GM21381 (cell line): ENCODE measurements around the gene PARVA.

ENCODE experiments used
- ATAC-seq: cut with Tn5 transposase; IDR thresholded peaks from one replicate; pipeline ENCODE4 v1.9.1; 2021; ENCODE audit warnings: mild to moderate bottlenecking, moderate library complexity; ENCODE audit not compliant: unreplicated experiment

The PARVA gene

GRCh38 chr11:12544986-12545775 lies 167.8 kb downstream of the PARVA start:
- ATAC-seq, result no peak

GRCh38 chr11:12546122-12546521 lies 168.8 kb downstream of the PARVA start:
- ATAC-seq, result no peak

GRCh38 chr11:12546660-12547059 lies 169.3 kb downstream of the PARVA start:
- no peak for ATAC-seq

- ATAC-seq, result no peak
These were observed 170.7 kb downstream of the PARVA start for GRCh38 chr11:12547953-12548650.

GRCh38 chr11:12552692-12553091 lies 175.3 kb downstream of the PARVA start:
- ATAC-seq, result no peak

GRCh38 chr11:12554122-12554521 lies 176.8 kb downstream of the PARVA start:
- no peak for ATAC-seq

- ATAC-seq, result no peak
These were observed 178.8 kb downstream of the PARVA start for GRCh38 chr11:12556155-12556554.

GRCh38 chr11:12556788-12557384 lies 179.5 kb downstream of the PARVA start:
- ATAC-seq, result no peak

GRCh38 chr11:12559011-12559410 lies 181.6 kb downstream of the PARVA start:
- no peak for ATAC-seq

GRCh38 chr11:12560362-12560761 lies 183.0 kb downstream of the PARVA start:
- ATAC-seq, result no peak

- ATAC-seq, result no peak
These were observed 183.5 kb downstream of the PARVA start for GRCh38 chr11:12560861-12561260.

GRCh38 chr11:12564012-12564411 lies 186.6 kb downstream of the PARVA start:
- no peak for ATAC-seq

GRCh38 chr11:12565406-12565805 lies 188.0 kb downstream of the PARVA start:
- ATAC-seq, result no peak

- no peak for ATAC-seq
These were observed 190.5 kb downstream of the PARVA start for GRCh38 chr11:12567746-12568460.

GRCh38 chr11:12569499-12570425 lies 192.4 kb downstream of the PARVA start:
- ATAC-seq, result no peak

- no peak for ATAC-seq
These were observed 196.5 kb downstream of the PARVA start for GRCh38 chr11:12573707-12574485.

- ATAC-seq, result no peak
These were observed 200.6 kb downstream of the PARVA start for GRCh38 chr11:12577725-12578644.

GRCh38 chr11:12581416-12581815 lies 204.0 kb downstream of the PARVA start:
- ATAC-seq, result no peak
